ENCODE results near the gene TINAGL1. TPM values are rescaled to one million over a fixed set of nuclear protein-coding genes. Genes with fewer than 3 reads are reported as not detected.

The TINAGL1 gene
- total and polyA plus RNA-seq, 4 donors, result 64.1 to 90.9 (median 84.2) TPM

DNA sequence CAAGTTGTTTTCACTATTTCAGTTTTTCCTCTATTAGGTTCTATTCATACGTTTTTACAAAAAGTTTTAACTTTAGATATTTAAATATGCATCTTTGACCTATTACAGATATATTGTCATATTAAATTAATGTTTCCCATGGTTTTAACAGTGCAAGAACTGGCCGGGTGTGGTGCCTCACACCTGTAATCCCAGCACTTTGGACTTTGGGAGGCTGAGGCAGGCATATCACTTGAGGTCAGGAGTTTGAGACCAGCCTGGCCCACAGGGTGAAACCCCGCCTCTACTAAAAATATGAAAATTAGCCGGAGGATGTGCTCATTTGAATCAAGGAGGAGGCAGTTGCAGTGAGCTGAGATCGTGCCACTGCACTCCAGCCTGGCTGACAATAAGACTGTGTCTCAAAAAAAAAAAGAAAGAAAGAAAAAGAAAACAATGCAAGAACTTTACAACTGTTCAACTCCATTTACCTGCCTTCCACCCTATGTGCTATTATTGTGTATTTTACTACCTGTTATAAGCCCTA, 19.8 kb upstream of the TINAGL1 start:
- 79 to 90% methylated on average over 5 of the region's 5 CpGs for WGBS, 2 donors
- ATAC-seq (ENCODE audit: insufficient read depth, low FRiP score), result no peak

DNA sequence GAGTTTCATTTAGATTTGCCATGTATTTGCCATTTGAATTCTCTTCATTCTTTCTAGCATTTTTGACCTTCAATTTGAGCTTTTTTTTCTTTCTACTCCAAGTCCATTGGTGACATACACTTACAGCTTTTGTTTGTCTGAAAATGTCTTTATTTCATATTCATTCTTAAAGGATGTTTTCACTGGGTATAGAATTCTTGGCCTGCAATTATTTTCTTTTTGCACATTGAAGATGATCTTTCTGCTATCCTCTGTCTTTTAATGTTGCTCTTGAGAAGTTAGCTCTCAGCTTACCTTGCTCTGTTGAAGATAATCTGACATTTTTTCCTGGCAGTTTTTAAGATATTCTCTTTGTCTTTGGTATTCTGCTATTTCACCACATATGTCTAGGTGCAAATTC, 16.6 kb upstream of the TINAGL1 start:
- TF ChIP-seq, protein P1, sequence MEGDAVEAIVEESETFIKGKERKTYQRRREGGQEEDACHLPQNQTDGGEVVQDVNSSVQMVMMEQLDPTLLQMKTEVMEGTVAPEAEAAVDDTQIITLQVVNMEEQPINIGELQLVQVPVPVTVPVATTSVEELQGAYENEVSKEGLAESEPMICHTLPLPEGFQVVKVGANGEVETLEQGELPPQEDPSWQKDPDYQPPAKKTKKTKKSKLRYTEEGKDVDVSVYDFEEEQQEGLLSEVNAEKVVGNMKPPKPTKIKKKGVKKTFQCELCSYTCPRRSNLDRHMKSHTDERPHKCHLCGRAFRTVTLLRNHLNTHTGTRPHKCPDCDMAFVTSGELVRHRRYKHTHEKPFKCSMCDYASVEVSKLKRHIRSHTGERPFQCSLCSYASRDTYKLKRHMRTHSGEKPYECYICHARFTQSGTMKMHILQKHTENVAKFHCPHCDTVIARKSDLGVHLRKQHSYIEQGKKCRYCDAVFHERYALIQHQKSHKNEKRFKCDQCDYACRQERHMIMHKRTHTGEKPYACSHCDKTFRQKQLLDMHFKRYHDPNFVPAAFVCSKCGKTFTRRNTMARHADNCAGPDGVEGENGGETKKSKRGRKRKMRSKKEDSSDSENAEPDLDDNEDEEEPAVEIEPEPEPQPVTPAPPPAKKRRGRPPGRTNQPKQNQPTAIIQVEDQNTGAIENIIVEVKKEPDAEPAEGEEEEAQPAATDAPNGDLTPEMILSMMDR (IDR thresholded peaks at IDR 0.05; ENCODE audit: control extremely low read depth, extremely low read depth), result no peak
- Histone ChIP-seq H3K27ac (ENCODE audit: low read depth in 1 of 2, low read length in 1 of 2) (no peak overlapping the region), H3K9me3 (ENCODE audit: control insufficient read depth in 4 of 4, insufficient read depth in 3 of 4, low read length in 3 of 4) (peaks cover 0 to 3% (median 0%) of the 10 kb centered on the region in 4 donors), H3K27me3 (ENCODE audit: control insufficient read depth in 3 of 3, insufficient read depth in 3 of 3, low read length in 2 of 3) (no peaks in the 10 kb centered on the region), H3K4me3 (no peak overlapping the region), H3K36me3 (ENCODE audit: control insufficient read depth in 4 of 4, insufficient read depth in 4 of 4, low read length in 4 of 4) (no peaks in the 10 kb centered on the region), H3K4me1 (ENCODE audit: control insufficient read depth in 5 of 5, insufficient read depth in 5 of 5, low read length in 5 of 5) (no peaks in the 10 kb centered on the region), H3K9ac (ENCODE audit: insufficient read depth in 1 of 2, low read length in 2 of 2) (no peak overlapping the region)
- DNase-seq (no peak), ATAC-seq (ENCODE audit: insufficient read depth, low FRiP score) (no peak)

More for the DNA sequence above, 19.8 kb upstream of the TINAGL1 start:
- Histone ChIP-seq H3K9ac (ENCODE audit: insufficient read depth in 1 of 2, low read length in 2 of 2) (no peak overlapping the region), H3K4me1 (ENCODE audit: control insufficient read depth in 5 of 5, insufficient read depth in 5 of 5, low read length in 5 of 5) (no peaks in the 10 kb centered on the region), H3K4me3 (no peak overlapping the region), H3K36me3 (ENCODE audit: control insufficient read depth in 4 of 4, insufficient read depth in 4 of 4, low read length in 4 of 4) (no peaks in the 10 kb centered on the region), H3K27ac (ENCODE audit: low read depth in 1 of 2, low read length in 1 of 2) (no peak overlapping the region), H3K9me3 (ENCODE audit: control insufficient read depth in 4 of 4, insufficient read depth in 3 of 4, low read length in 3 of 4) (peaks cover 0 to 3% (median 0%) of the 10 kb centered on the region in 4 donors), H3K27me3 (ENCODE audit: control insufficient read depth in 3 of 3, insufficient read depth in 3 of 3, low read length in 2 of 3) (peaks cover 0 to 4% (median 0%) of the 10 kb centered on the region in 3 donors)
- TF ChIP-seq, protein P1 (IDR thresholded peaks at IDR 0.05; ENCODE audit: control extremely low read depth, extremely low read depth), result no peak
- DNase-seq, result no peak

DNA sequence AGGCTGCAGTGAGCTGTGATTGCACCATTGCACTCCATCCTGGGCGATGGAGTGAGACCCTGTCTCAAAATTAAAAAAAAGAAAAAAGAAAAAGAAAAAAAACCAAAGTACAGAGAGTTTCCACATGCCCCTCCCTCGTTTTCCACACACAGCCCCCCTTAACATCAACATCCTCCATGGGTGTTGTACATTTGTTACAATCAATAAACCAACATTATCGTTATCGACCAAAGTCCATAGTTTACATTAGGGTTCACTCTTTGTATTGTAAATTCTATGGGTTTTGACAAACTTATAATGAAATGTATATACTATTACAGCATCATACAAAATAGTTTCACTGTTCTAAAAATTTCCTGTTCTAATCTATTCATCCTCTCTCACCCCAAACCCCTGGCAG, 15.9 kb upstream of the TINAGL1 start:
- H3K27ac ChIP-seq (ENCODE audit: low read depth in 1 of 2, low read length in 1 of 2), result no peak overlapping the region
- no peak overlapping the region for H3K4me3 ChIP-seq
- WGBS, 2 donors, result 85 to 87% methylated on average over 4 of the region's 4 CpGs
- TF ChIP-seq, protein P1 (IDR thresholded peaks at IDR 0.05; ENCODE audit: control extremely low read depth, extremely low read depth), result no peak
- peaks cover 0 to 3% (median 0%) of the 10 kb centered on the region in 4 donors for H3K9me3 ChIP-seq (ENCODE audit: control insufficient read depth in 4 of 4, insufficient read depth in 3 of 4, low read length in 3 of 4)
- no peaks in the 10 kb centered on the region for H3K4me1 ChIP-seq (ENCODE audit: control insufficient read depth in 5 of 5, insufficient read depth in 5 of 5, low read length in 5 of 5)
- H3K9ac ChIP-seq (ENCODE audit: insufficient read depth in 1 of 2, low read length in 2 of 2), result no peak overlapping the region
- ATAC-seq (ENCODE audit: insufficient read depth, low FRiP score) (no peak), DNase-seq (no peak)
- H3K36me3 ChIP-seq (ENCODE audit: control insufficient read depth in 4 of 4, insufficient read depth in 4 of 4, low read length in 4 of 4), result no peaks in the 10 kb centered on the region
- H3K27me3 ChIP-seq (ENCODE audit: control insufficient read depth in 3 of 3, insufficient read depth in 3 of 3, low read length in 2 of 3), result no peaks in the 10 kb centered on the region

Data from lung (tissue), 12 donors.